Activated CD4-positive, alpha-beta memory T cell treated with anti-CD3 and anti-CD28 coated beads for 36 hours (primary cell): ENCODE measurements around the gene SAFB. TPM values are rescaled to one million over a fixed set of nuclear protein-coding genes. Genes with fewer than 3 reads are reported as not detected.

Experiments
- CTCF ChIA-PET: fragments of 350-600 bp; sonication (Branson Sonifier 250); formaldehyde crosslinking; loops from one replicate; lab custom pipeline; 2021; ENCODE audit warnings: antibody characterized with exemption, inconsistent platforms; lab: Charles Lee
- POLR2A ChIA-PET: fragments of 350-600 bp; sonication (Branson Sonifier 250); formaldehyde crosslinking; loops from one replicate; lab custom pipeline; 2021; ENCODE audit warnings: antibody characterized with exemption; lab: Charles Lee
- DNase-seq: peaks from one replicate; pipeline ENCODE4 v3.0.0-alpha.2; 2020
- H3K27ac Mint-ChIP-seq: one replicate; pipeline ENCODE4 v1.8.0; 2021; ENCODE audit warnings: mixed read lengths
- H3K27me3 Mint-ChIP-seq: one replicate; pipeline ENCODE4 v1.8.0; 2021; ENCODE audit warnings: mixed read lengths
- H3K36me3 Mint-ChIP-seq: one replicate; pipeline ENCODE4 v1.8.0; 2021; ENCODE audit warnings: mixed read lengths
- H3K4me1 Mint-ChIP-seq: one replicate; pipeline ENCODE4 v1.8.0; 2021; ENCODE audit warnings: low read depth, mixed read lengths
- H3K4me3 Mint-ChIP-seq: one replicate; pipeline ENCODE4 v1.8.0; 2021; ENCODE audit warnings: mild to moderate bottlenecking, mixed read lengths
- H3K9me3 Mint-ChIP-seq: one replicate; pipeline ENCODE4 v1.8.0; 2021; ENCODE audit warnings: mixed read lengths
- intact Hi-C: fragments of 100-400 bp; cut with micrococcal nuclease; formaldehyde crosslinking; loops from one replicate; pipeline ENCODE4 v1.15.1; 2023
- total RNA-seq, 2 experiments: library from RNA; stranded (reverse); gene quantifications; one replicate each; pipeline ENCODE4 v1.2.3, GENCODE V29; 2021

The SAFB gene
- 100 to 1,000 TPM; 103 to 113 TPM for total RNA-seq

DNA sequence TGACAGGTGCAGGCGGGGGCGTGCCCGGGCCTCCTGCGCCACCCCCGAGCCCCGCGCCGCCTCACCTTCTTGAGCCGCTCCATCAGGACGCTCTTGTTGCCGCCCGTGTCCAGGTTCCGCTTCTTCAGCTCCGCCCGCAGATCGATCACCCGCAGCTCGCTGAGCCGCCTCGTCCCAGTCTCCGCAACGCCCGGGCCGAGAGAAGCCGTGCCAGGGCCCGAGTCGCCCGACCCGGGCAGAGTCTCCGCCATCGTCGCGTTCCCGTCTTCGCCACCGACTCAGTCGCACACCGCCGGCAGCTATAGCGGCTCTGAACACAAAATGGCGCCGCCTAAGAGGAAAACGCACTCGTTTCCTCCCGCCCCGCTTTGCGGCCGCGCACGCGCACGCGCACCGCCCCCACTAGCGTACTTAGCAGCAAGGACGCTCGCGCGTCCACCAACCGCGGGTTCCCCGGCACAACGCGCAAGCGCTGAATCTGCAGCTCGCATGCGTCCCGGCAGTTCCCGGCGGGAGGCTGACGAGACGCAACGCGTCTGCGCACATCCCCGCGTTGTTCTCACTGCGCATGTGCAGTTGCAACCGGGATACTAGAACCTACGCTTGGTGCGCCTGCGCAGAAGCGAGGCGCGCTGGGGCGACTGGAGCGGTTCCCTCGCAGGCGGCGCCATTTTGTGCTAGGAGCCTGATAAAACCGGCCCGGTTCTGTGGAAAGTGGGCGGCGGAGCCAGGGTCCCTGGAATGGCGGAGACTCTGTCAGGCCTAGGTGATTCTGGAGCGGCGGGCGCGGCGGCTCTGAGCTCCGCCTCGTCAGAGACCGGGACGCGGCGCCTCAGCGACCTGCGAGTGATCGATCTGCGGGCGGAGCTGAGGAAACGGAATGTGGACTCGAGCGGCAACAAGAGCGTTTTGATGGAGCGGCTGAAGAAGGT, at the start of gene SAFB, which contains the start of gene SAFB2:
SAFB (plus strand) TSS at position 619 of the 932 bp plus-strand sequence; CDS start at position 742, 123 bp downstream.
SAFB2 (minus strand) TSS at position 312 of the 932 bp plus-strand sequence; CDS start at position 251, 61 bp downstream.
- POLR2A ChIA-PET: interaction anchor here (0.5 to 3.0 kb wide), 12 partner anchors 12 to 707 kb away, joined by 3 to 24 read pairs (median 4); partner anchors contain the start of genes CATSPERD, LONP1, NDUFA11 and RPL36
- CTCF ChIA-PET: interaction anchor here (0.6 to 2.5 kb wide), 8 partner anchors 11 to 268 kb away, joined by 3 to 11 read pairs (median 4); partner anchors contain the start of genes CATSPERD, LONP1, NRTN and RPL36
- Mint-ChIP-seq H3K27ac (peak within 1 kb of the TSS; percentile 100), H3K9me3 (no peaks in the 10 kb centered on the region), H3K4me3 (peak within 1 kb of the TSS; percentile 100), H3K4me1 (peaks cover 67% of the 10 kb centered on the region), H3K27me3 (peaks cover 3% of the 10 kb centered on the region), H3K36me3 (peaks cover 66% of the 10 kb centered on the region)
- peak; percentile 100 for DNase-seq
- intact Hi-C loops: loop anchor here (1.0 to 2.0 kb wide), 4 partner anchors 58 to 282 kb away; partner anchors contain the start of genes CATSPERD, DUS3L, LONP1 and MICOS13

- Mint-ChIP-seq H3K27ac (no peak overlapping the region), H3K4me1 (peaks cover 6% of the 10 kb centered on the region), H3K27me3 (no peaks in the 10 kb centered on the region), H3K4me3 (no peak overlapping the region), H3K9me3 (no peaks in the 10 kb centered on the region), H3K36me3 (no peaks in the 10 kb centered on the region)
- intact Hi-C loops: no loop called here
- ChIA-PET POLR2A (no interaction called here), CTCF (no interaction called here)
- no peak for DNase-seq
Observed at GRCh38 chr19:5575590-5575989, 47.3 kb upstream of the SAFB start.

DNA sequence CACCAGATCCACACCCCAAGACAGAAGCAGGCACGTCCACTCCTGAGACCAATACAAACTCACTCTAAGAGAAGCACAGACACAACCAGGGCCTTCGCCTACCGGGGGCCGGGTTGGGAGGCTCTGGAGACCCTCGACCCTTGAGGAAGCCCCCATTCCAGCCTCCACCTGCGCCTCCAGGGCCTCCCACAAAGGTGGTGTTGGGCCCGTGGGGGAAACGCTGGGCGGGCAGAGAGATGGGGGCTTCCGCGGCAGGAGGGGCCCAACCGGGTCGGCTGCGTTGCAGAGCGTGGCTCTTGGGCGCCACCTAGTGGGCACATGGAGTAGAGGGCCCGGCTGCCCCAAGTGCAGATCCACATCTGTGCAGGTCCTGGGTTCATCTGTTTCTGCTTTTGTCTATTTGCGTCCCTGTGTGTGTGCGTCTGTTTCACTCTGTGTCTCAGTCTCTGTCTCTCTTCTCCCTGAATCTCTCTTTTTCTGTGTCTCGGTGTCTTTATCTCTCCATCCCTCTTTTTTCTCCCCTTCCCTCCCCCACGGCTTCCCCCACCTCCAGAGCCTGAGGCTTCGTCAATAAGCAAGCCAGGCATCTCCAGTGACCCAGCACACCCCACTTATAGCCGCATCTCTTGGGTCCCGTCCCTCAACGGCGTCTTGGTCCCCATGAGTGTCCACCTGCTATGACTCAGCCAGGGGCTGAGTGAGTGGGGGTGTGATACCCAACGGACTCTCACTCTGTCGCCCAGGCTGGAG, 44.6 kb upstream of the SAFB start:
- H3K27me3 Mint-ChIP-seq: no peaks in the 10 kb centered on the region
- intact Hi-C loops: no loop called here
- no peaks in the 10 kb centered on the region for H3K9me3 Mint-ChIP-seq
- H3K27ac Mint-ChIP-seq: no peak overlapping the region
- peaks cover 6% of the 10 kb centered on the region for H3K4me1 Mint-ChIP-seq
- POLR2A ChIA-PET: no interaction called here
- H3K36me3 Mint-ChIP-seq: no peaks in the 10 kb centered on the region
- CTCF ChIA-PET: no interaction called here
- DNase-seq: peak; percentile 77
- H3K4me3 Mint-ChIP-seq: no peak overlapping the region

- H3K36me3 Mint-ChIP-seq: no peaks in the 10 kb centered on the region
- intact Hi-C loops: no loop called here
- ChIA-PET CTCF (interaction anchor here (1.6 to 1.7 kb wide), 2 partner anchors 31 to 55 kb away, joined by 3 to 6 read pairs; no protein-coding TSS in a partner anchor), POLR2A (no interaction called here)
- DNase-seq: no peak
- no peaks in the 10 kb centered on the region for H3K27me3 Mint-ChIP-seq
- no peak overlapping the region for H3K4me3 Mint-ChIP-seq
- H3K4me1 Mint-ChIP-seq: peaks cover 6% of the 10 kb centered on the region
- H3K9me3 Mint-ChIP-seq: no peaks in the 10 kb centered on the region
- no peak overlapping the region for H3K27ac Mint-ChIP-seq
Observed at GRCh38 chr19:5579286-5579685, 43.6 kb upstream of the SAFB start.

- ChIA-PET CTCF (interaction anchor here (1.6 to 1.7 kb wide), 2 partner anchors 32 to 56 kb away, joined by 3 to 6 read pairs; no protein-coding TSS in a partner anchor), POLR2A (no interaction called here)
- DNase-seq: no peak
- H3K27me3 Mint-ChIP-seq: no peaks in the 10 kb centered on the region
- peaks cover 6% of the 10 kb centered on the region for H3K4me1 Mint-ChIP-seq
- H3K36me3 Mint-ChIP-seq: no peaks in the 10 kb centered on the region
- intact Hi-C loops: no loop called here
- H3K9me3 Mint-ChIP-seq: no peaks in the 10 kb centered on the region
- no peak overlapping the region for H3K27ac Mint-ChIP-seq
- no peak overlapping the region for H3K4me3 Mint-ChIP-seq
Observed at GRCh38 chr19:5579697-5580096, 43.2 kb upstream of the SAFB start.

DNA sequence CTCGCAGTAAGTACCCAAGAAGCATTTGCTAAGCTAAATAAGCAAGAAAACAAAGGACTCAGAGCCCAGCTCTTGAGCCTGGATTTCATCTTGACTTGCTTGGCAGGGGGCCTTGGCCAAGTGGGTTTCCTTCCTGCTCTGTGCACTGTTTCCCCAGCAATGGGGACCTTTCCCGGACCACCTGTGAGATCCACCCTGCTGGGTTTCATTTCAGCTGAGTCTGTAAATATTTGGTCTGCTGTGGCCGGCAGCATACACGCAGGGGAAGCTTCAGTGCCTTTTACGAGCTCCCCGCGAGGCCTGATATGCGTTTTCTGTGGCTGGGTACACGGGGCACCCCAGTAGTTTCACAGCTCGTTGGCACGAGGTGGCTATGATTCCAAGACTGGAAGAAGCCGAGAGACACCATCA, 42.7 kb upstream of the SAFB start:
- DNase-seq: no peak
- intact Hi-C loops: no loop called here
- no peak overlapping the region for H3K27ac Mint-ChIP-seq
- CTCF ChIA-PET: interaction anchor here (0.9 to 1.7 kb wide), 4 partner anchors 32 to 549 kb away, joined by 3 to 6 read pairs (median 3); no protein-coding TSS in a partner anchor
- POLR2A ChIA-PET: no interaction called here
- H3K27me3 Mint-ChIP-seq: no peaks in the 10 kb centered on the region
- H3K4me1 Mint-ChIP-seq: peaks cover 6% of the 10 kb centered on the region
- no peak overlapping the region for H3K4me3 Mint-ChIP-seq
- H3K36me3 Mint-ChIP-seq: no peaks in the 10 kb centered on the region
- no peaks in the 10 kb centered on the region for H3K9me3 Mint-ChIP-seq

- peak; percentile 75 for DNase-seq
- Mint-ChIP-seq H3K9me3 (no peaks in the 10 kb centered on the region), H3K36me3 (peaks cover 26% of the 10 kb centered on the region), H3K27ac (peak overlapping the region; percentile 78), H3K4me1 (peaks cover 17% of the 10 kb centered on the region), H3K4me3 (no peak overlapping the region), H3K27me3 (no peaks in the 10 kb centered on the region)
- intact Hi-C loops: no loop called here
- ChIA-PET CTCF (no interaction called here), POLR2A (no interaction called here)
Observed at GRCh38 chr19:5585461-5586299, 37.2 kb upstream of the SAFB start.

- Mint-ChIP-seq H3K4me3 (no peak overlapping the region), H3K9me3 (no peaks in the 10 kb centered on the region), H3K4me1 (peaks cover 17% of the 10 kb centered on the region), H3K27ac (peak overlapping the region; percentile 45), H3K36me3 (peaks cover 27% of the 10 kb centered on the region), H3K27me3 (no peaks in the 10 kb centered on the region)
- intact Hi-C loops: no loop called here
- POLR2A ChIA-PET: no interaction called here
- CTCF ChIA-PET: no interaction called here
- DNase-seq: no peak
Observed at GRCh38 chr19:5586300-5587070, 36.4 kb upstream of the SAFB start.

DNA sequence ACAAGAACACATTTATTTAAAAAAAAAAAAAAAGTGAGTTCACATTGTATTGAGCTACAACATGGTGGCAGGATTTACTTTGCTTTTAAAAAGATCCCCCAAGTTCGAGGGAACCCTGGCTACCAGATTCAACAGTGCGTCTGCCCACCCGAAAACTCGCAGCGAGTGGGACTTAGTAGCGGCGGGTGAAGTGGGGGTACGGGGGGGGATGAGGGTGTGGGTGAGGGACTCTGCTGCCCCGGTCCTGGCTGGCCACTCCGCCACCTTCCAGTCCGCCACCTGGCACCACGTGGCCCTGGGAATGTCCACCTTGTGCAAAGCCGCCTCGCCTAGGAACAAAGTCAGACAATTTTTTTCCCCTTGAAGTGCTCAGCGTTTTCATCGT, 35.8 kb upstream of the SAFB start:
- Mint-ChIP-seq H3K4me1 (peaks cover 17% of the 10 kb centered on the region), H3K27ac (peak overlapping the region; percentile 45), H3K9me3 (no peaks in the 10 kb centered on the region), H3K4me3 (no peak overlapping the region), H3K36me3 (peaks cover 33% of the 10 kb centered on the region), H3K27me3 (no peaks in the 10 kb centered on the region)
- ChIA-PET CTCF (no interaction called here), POLR2A (no interaction called here)
- intact Hi-C loops: no loop called here
- no peak for DNase-seq

GRCh38 chr19:5587661-5588060, 35.2 kb upstream of the SAFB start:
- POLR2A ChIA-PET: no interaction called here
- no peak overlapping the region for H3K27ac Mint-ChIP-seq
- peaks cover 17% of the 10 kb centered on the region for H3K4me1 Mint-ChIP-seq
- intact Hi-C loops: no loop called here
- H3K27me3 Mint-ChIP-seq: no peaks in the 10 kb centered on the region
- no peaks in the 10 kb centered on the region for H3K9me3 Mint-ChIP-seq
- peaks cover 38% of the 10 kb centered on the region for H3K36me3 Mint-ChIP-seq
- CTCF ChIA-PET: no interaction called here
- no peak overlapping the region for H3K4me3 Mint-ChIP-seq
- no peak for DNase-seq

GRCh38 chr19:5588441-5588840, 34.4 kb upstream of the SAFB start:
- H3K4me1 Mint-ChIP-seq: peaks cover 17% of the 10 kb centered on the region
- intact Hi-C loops: no loop called here
- peaks cover 45% of the 10 kb centered on the region for H3K36me3 Mint-ChIP-seq
- H3K9me3 Mint-ChIP-seq: no peaks in the 10 kb centered on the region
- POLR2A ChIA-PET: no interaction called here
- no peak overlapping the region for H3K27ac Mint-ChIP-seq
- H3K4me3 Mint-ChIP-seq: no peak overlapping the region
- DNase-seq: no peak
- no peaks in the 10 kb centered on the region for H3K27me3 Mint-ChIP-seq
- CTCF ChIA-PET: no interaction called here
